Gastrocnemius medialis (tissue), 4 donors: ENCODE results near the gene ALG3. TPM values are rescaled to one million over a fixed set of nuclear protein-coding genes. Genes with fewer than 3 reads are reported as not detected.

Experiments used
- ATAC-seq, 2 donors: fragments of 150-250 bp; one replicate each; pipeline ENCODE4 v1.9.1; 2016
- DNase-seq, 2 donors: peaks; one replicate each; pipeline ENCODE4 v3.0.0-alpha.2; 2019
- H3K27ac ChIP-seq, 4 donors: fragments of 200-600 bp; sonication (generic); 1 replicate in 1 of 4; 2 replicates in 3 of 4; pipeline ENCODE4 v1.5.1; 2016 to 2018; ENCODE audit warnings: mild to moderate bottlenecking in 2 of 4, moderate library complexity in 1 of 4
- H3K27me3 ChIP-seq, 3 donors: fragments of 200-600 bp; sonication (generic) in 2 of 3; 1 replicate in 1 of 3; 2 replicates in 2 of 3; pipeline versions ENCODE4 v1.5.1 to v1.6.0; 2016 to 2019; ENCODE audit warnings: mild to moderate bottlenecking in 1 of 3, moderate library complexity in 1 of 3
- H3K36me3 ChIP-seq, 2 donors: fragments of 200-600 bp; sonication (generic) in 1 of 2; one replicate each; pipeline ENCODE4 v1.5.1; 2017 to 2018
- H3K4me1 ChIP-seq, 2 donors: fragments of 200-600 bp; sonication (generic) in 1 of 2; one replicate each; pipeline ENCODE4 v1.5.1; 2016 to 2017; ENCODE audit warnings: mild to moderate bottlenecking in 2 of 2
- H3K4me3 ChIP-seq, 4 donors: fragments of 200-600 bp; sonication (generic) in 3 of 4; 1 replicate in 1 of 4; 2 replicates in 3 of 4; pipeline ENCODE4 v1.5.1; 2016 to 2019; ENCODE audit warnings: mild to moderate bottlenecking in 2 of 4
- H3K9me3 ChIP-seq, 3 donors: fragments of 200-600 bp; sonication (generic) in 2 of 3; 1 replicate in 1 of 3; 2 replicates in 2 of 3; pipeline ENCODE4 v1.5.1; 2016 to 2019
- POLR2A ChIP-seq, 2 donors: fragments of 450-650 bp; IDR thresholded peaks; one replicate each; pipeline ENCODE4 v1.6.1; 2017; ENCODE audit warnings: antibody characterized with exemption in 2 of 2, mild to moderate bottlenecking in 2 of 2, moderate library complexity in 2 of 2
- in situ Hi-C, 4 donors: fragments of 200-750 bp; cut with MboI; loops; one replicate each; pipeline versions ENCODE4 v1.15.0 to v1.8.0; 2017; ENCODE audit warnings: low sequenced_read_pairs in 4 of 4
- intact Hi-C: fragments of 100-400 bp; cut with DNase I; formaldehyde crosslinking; loops from one replicate; pipeline ENCODE4 v1.15.1; 2023; ENCODE audit warnings: low total_unique reads
- microRNA counts, 2 donors: library from miRNA; unstranded; fragments of <30 nt; microRNA quantifications; one replicate each; lab custom pipeline; 2016
- microRNA-seq, 2 donors: library from miRNA; unstranded; fragments of <30 nt; microRNA quantifications; one replicate each; pipeline ENCODE4, GENCODE V29; 2016; ENCODE audit warnings: borderline replicate concordance in 2 of 2
- total RNA-seq, 4 donors: library from RNA; depleted of rRNA; stranded (reverse); fragments of >200 nt; gene quantifications; one replicate each; pipeline versions ENCODE4 v1.1.0 to v1.2.3, GENCODE V29; 2016
- TF ChIP-seq, protein P1 (sequence below), 5 experiments: fragments of 450-650 bp in 3 of 5; fragments of 200-600 bp in 2 of 5; sonication (generic) in 2 of 5; IDR thresholded peaks in 4 of 5; conservative IDR thresholded peaks in 1 of 5; 1 replicate in 4 of 5; 2 replicates in 1 of 5; pipeline ENCODE4 v1.5.1; 2016 to 2019; ENCODE audit warnings: antibody characterized with exemption in 5 of 5, mild to moderate bottlenecking in 3 of 5, moderate library complexity in 3 of 5

The ALG3 gene
- total RNA-seq, 4 donors from 2014 or later: 35.0 to 58.1 (median 50.1) TPM

DNA sequence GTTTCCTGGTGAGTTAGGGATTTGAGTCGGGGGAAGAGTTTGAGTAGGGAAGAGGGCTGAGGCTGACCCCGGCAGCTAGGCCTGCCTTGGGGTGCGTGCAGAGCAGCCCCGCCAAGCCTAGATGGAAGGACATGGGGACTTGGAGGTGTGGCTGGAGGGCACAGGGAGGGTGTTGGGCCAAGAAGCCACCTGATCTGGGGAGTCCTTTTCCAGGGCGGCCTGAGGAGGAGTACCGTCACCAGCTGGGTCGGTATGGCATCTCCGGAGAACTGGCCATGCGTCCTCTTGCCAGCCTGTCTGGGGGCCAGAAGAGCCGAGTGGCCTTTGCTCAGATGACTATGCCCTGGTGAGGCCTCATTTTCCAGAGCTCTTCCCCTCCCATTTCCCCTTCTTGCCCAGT is 55.9 kb downstream of the ALG3 start:
- Histone ChIP-seq H3K4me1 (peaks cover 0 to under 1% of the 10 kb centered on the region in 2 donors), H3K9me3 (no peaks in the 10 kb centered on the region), H3K27me3 (no peaks in the 10 kb centered on the region), H3K4me3 (no peak overlapping the region), H3K27ac (no peak overlapping the region), H3K36me3 (peaks cover 0 to 80% of the 10 kb centered on the region in 2 donors)
- intact Hi-C loops (no loop called here), in situ Hi-C loops (no loop called here)
- TF ChIP-seq, protein P1, sequence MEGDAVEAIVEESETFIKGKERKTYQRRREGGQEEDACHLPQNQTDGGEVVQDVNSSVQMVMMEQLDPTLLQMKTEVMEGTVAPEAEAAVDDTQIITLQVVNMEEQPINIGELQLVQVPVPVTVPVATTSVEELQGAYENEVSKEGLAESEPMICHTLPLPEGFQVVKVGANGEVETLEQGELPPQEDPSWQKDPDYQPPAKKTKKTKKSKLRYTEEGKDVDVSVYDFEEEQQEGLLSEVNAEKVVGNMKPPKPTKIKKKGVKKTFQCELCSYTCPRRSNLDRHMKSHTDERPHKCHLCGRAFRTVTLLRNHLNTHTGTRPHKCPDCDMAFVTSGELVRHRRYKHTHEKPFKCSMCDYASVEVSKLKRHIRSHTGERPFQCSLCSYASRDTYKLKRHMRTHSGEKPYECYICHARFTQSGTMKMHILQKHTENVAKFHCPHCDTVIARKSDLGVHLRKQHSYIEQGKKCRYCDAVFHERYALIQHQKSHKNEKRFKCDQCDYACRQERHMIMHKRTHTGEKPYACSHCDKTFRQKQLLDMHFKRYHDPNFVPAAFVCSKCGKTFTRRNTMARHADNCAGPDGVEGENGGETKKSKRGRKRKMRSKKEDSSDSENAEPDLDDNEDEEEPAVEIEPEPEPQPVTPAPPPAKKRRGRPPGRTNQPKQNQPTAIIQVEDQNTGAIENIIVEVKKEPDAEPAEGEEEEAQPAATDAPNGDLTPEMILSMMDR (IDR thresholded peaks at IDR 0.05 in 4 of 5, conservative IDR thresholded peaks at IDR 0.05 in 1 of 5): no peak
- TF ChIP-seq POLR2A (IDR thresholded peaks at IDR 0.05): no peak
- ATAC-seq: no peak
- DNase-seq: no peak

MicroRNAs encoded within 50 kb of the gene (microRNA counts, 767-probe panel; counts per million panel counts)
- microRNA hsa-miR-1224-3p (lab: Ali Mortazavi, UCI): 356 to 448 counts per million in 2 donors
- 356 to 448 counts per million in 2 donors for microRNA hsa-miR-1224-5p (lab: Ali Mortazavi, UCI)

Small RNAs within 50 kb of the gene (microRNA-seq; reads per million reads assigned to microRNA genes)
- 1.2 to 1.7 reads per million in 2 donors for gene MIR1224

Other genes starting within 250 kb of the ALG3 start
- 10 to 100 TPM; 20.4 to 52.2 (median 39.5) TPM for gene ABCC5, start 231.1 kb downstream of the ALG3 start, total RNA-seq
- gene HTR3D, start 217.2 kb downstream of the ALG3 start, total RNA-seq: not detected
- gene HTR3C, start 195.9 kb downstream of the ALG3 start, total RNA-seq: not detected
- not detected for gene HTR3E, start 151.9 kb downstream of the ALG3 start, total RNA-seq
- 10 to 100 TPM; 42.6 to 56.8 (median 53.4) TPM for gene EIF2B5, start 113.6 kb downstream of the ALG3 start, total RNA-seq
- 10 to 100 TPM; 36.5 to 58.1 (median 48.0) TPM for gene DVL3, start 93.6 kb downstream of the ALG3 start, total RNA-seq
- gene AP2M1, start 74.1 kb downstream of the ALG3 start, total RNA-seq: 100 to 1,000 TPM; 110 to 132 (median 117) TPM
- 10 to 100 TPM; 52.6 to 96.4 (median 63.2) TPM for gene ABCF3, start 62.8 kb downstream of the ALG3 start, total RNA-seq
- gene VWA5B2, start 19.4 kb downstream of the ALG3 start, total RNA-seq: not detected
- 10 to 100 TPM in 2 of 4 donors, 1 to 10 TPM in 2; 5.7 to 14.6 (median 8.5) TPM for gene EEF1AKMT4, start 710 bp upstream of the ALG3 start, total RNA-seq
- not detected for gene CAMK2N2, start 12.6 kb upstream of the ALG3 start, total RNA-seq
- gene ECE2, start 27.1 kb upstream of the ALG3 start, total RNA-seq: not detected
- gene PSMD2, start 50.3 kb upstream of the ALG3 start, total RNA-seq: 100 to 1,000 TPM; 560 to 831 (median 720) TPM
- gene EIF4G1, start 65.6 kb upstream of the ALG3 start, total RNA-seq: 100 to 1,000 TPM; 474 to 863 (median 735) TPM
- gene FAM131A, start 88.6 kb upstream of the ALG3 start, total RNA-seq: 10 to 100 TPM; 14.7 to 27.1 (median 18.8) TPM
- gene CLCN2, start 112.6 kb upstream of the ALG3 start, total RNA-seq: 1 to 10 TPM in 2 of 4 donors, under 1 TPM in 2; 0.62 to 1.2 (median 0.92) TPM
- 10 to 100 TPM; 45.5 to 87.7 (median 53.0) TPM for gene POLR2H, start 112.7 kb upstream of the ALG3 start, total RNA-seq
- 1 to 10 TPM in 1 of 4 donors, under 1 TPM in 2, not detected in 1; 0.36 to 2.5 (median 0.69) TPM for gene THPO, start 129.2 kb upstream of the ALG3 start, total RNA-seq
- 1 to 10 TPM; 2.6 to 5.7 (median 3.4) TPM for gene CHRD, start 131.1 kb upstream of the ALG3 start, total RNA-seq